ENCODE data around the gene UBE2R2.
"Not testable (repeated sequence)": the region's sequence is repeated elsewhere in the genome, so short reads cannot be mapped to it uniquely, and the experiment has no call there.

The UBE2R2 gene, protein sequence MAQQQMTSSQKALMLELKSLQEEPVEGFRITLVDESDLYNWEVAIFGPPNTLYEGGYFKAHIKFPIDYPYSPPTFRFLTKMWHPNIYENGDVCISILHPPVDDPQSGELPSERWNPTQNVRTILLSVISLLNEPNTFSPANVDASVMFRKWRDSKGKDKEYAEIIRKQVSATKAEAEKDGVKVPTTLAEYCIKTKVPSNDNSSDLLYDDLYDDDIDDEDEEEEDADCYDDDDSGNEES

DNA sequence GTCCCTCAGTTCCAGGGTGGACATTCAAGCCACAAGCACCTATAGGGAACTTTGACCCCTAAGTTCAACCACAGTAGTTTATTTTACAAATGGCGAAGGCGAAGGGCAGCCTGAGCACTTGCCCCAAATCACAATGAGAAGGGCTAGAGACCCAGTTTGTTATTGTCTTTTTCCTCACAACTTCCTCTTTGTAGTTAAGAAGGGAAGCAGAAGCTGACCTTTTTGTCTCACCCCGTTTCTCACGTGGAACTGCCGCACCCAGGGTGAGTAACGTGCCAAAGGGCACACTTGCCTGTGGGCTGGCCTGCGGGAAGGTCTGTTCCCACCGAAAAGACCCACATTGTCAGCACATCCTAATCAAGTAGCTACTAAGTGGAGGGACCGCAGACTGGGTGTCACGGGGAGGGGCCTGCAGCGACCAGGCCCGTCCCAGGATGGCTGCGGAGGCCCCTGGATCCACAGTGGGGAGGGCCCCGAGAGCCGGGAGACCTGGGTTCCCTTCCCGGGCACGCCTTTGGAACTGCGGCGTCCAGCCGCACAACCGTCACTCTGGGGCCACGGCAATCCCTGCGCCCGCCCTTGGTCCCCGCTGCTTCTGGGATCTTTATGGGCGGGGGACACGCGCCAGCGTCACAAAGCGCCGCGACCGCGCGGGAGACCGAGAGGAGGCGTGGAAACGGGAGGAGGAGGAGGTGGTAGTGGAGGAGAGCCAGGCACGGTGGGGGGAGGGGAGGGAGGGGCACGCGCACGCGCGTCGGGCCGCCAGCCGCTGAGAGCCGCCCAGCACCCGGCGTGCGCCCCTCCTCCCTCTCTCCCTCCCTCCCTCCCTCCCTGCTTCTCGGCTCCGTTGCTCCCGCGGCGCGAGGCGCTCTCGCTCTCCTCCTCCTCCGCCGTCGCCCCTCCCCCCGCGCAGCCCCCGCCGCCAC, at the start of gene UBE2R2:
TSS of gene UBE2R2 (plus strand) at position 834 of the 926 bp plus-strand sequence. CDS start 598 bp downstream, outside the sequence.
- DNase-seq: peak; percentile 98

DNA sequence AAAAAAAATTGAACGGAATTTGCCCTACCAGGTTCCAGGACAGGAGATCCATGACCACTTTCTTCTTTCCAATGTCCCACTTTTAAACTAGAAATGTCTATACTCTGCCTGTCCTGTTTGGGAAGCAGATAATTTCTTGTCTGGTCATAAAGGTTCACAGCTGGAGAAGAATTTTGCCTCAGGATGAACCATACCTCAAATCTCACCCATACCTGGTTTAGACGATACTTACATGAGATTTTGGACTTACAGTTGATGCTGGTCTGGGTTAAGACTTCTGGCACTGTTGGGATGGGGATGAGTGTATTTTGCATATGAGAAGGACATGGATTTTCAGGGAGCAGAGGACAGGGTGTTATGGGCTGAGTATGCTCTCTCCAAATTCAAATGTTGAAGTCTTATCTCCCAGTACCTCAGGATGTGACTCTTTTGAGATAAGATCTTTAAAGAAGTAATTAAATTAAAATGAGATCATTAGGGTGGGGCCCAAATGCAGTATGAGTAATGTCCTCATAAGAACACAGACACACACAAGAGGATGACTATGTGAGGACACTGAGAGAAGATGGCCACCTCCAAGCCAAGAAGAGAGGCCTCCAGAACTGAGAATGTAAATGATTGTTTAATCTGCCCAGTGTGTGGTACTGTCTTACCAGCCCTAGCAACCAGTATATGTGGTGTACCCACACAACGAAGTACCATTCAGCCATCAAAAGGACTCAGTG, 46.6 kb upstream of the UBE2R2 start:
- DNase-seq: not testable (repeated sequence)

DNA sequence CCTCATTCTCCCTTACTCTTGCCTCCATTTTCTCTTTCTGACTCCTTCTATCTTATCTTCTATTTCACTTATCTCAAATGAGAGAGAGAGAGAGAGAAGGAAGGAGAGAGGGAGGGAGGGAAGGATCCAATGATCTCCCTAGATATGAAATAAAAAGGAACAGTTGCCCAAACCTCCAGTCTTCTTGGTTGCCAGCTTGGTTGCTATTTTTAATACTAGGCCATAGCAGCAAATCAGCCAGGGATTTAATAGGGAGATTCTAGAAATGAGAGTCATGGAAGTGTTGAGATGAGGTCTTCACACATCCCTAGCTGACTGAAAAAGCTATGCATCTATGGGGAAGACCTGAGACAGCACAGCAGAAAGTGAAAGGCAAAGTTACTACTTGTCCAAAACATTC, 43.8 kb upstream of the UBE2R2 start:
- not testable (repeated sequence) for DNase-seq

DNA sequence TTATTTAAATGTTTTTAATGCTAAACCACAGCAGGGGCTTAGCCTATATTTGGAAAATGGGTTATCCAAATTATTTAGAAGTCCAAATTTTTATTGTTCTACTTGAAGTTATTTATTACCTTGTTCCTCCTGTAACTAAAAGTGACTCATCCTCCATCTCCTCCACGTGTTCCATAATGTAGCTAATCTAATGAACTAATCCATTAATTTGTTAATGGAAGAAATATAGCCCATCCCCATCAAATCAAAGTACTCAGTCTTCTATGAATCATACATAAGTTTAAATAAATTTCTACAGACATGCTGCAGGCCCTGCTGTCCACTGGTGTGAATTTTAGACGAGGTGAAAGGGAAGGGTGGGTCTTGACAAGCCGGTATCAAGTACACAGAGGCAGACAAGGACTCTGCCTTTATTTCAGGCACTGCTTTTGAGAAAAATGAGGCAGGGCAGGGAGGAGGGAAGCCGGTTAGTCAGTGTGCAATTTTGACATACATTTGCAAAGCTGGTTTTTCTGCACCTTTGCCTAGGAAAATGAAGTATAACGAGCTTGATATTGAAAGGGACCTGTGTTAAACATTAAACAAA, 42.8 kb upstream of the UBE2R2 start:
- DNase-seq: not testable (repeated sequence)

DNA sequence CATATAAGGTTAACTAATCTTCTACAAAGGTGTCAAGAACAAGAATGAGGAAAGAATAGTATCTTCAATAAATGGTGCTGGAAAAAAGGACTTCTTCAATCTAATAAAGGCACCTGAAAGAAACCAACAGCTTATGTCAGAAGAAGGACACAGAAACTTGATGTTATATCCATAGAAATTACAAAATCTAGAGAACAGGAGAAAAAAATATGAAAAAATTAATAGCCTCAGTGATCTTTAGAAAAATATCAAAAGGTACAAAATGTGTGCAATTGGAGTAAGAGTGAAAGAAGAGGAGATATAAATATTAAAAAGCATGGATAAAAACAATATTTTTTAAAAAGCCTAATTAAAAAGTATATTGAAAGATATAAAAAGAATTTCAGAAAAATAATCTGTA, 40.4 kb upstream of the UBE2R2 start:
- no peak for DNase-seq

DNA sequence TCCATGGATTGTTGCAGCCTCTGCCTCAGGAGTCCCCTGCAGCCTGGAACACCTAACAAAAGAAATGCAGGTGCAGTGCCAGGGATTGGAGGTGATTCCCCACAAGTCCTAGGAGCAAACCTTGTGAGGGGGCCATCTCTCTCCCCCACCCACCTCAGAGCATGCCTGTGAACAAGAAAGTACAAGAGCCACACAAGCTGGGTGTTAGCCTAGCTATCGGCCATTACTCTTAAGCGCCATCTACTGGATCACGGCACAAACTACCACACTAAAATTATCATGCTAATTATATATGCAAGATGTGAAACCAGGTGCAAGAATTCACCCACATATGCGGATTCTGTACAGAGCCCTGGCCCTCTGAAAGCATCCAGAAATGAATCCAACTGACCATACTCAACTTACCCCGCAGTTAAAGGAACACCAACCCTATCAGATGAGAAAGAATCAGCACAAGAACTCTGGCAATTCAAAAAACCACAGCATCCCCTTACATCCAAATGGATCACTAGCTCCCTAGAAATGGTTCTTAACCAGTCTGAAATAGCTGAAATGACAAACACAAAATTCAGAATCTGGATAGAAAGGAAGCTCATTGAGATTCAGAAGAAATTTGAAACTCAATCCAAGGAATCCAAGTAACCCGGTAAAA, 38.1 kb upstream of the UBE2R2 start:
- DNase-seq: peak; percentile 47

DNA sequence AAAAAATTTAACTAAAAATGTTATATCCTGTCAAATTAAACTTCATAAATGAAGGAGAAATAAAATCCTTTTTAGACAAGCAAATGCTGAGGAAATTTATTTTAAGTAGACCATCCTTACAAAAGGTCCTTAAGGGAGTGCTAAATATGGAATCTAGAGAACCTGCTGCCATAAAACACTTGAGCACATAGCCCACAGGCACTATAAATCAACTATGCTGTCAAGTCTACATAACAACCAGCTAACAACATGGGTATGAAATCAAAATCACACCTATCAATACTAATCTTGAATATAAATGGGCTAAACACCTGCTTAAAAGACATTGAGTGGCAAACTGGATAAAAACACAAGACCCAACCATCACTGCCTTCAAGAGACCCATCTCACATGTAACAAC, 36.7 kb upstream of the UBE2R2 start:
- DNase-seq: no peak

DNA sequence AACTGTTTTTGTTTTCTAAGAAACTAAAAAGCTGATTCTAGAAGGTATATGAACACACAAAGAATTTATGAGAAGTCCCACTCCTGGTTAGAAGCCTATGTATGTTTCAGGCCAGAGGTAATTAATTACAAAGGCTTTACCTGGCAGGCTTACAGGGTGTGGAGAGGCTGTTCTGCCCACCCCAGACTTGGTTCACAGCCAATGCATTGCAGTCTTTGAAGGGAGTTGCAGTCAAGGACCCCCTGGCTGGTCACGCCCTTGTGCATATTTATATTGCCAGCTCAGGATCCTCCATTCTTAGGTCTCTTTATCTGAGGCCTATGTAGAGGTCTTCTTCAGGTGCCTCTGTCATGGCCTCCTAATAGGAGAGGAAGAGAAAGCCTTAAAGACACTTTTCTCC, 35.2 kb upstream of the UBE2R2 start:
- DNase-seq: no peak

DNA sequence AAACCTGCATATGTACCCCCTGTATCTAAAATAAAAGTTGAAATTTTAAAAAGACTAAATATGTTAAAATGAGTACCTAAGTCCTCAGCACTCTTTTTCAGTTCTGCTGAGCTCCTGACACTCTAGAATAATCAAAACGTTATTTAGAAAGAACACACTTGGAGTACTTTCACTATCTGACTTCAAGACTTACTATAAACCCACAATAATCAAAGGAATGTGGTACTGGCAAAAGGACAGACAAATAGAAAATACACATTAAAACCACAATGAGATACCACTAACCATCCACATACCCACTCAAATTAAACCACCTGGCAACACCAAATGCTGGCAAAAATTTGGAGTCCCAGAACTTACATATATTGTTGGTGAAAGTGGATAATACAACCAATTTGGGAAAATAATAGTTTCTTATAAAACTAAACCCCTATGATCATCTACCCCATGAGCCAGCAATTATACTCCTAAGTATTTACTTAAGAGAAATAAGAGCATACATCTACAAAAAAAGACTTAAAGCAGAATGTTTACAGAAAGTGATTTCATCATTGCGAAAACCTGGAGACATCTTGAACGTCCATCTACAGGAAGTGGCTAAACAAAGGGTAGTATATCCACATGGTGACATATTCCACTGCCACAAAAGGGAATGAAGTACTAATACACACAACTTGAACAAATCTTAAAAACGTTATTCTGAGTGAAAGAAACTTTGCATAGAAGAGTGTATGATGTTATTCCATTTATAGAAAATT, 34.4 kb upstream of the UBE2R2 start:
- DNase-seq: no peak

DNA sequence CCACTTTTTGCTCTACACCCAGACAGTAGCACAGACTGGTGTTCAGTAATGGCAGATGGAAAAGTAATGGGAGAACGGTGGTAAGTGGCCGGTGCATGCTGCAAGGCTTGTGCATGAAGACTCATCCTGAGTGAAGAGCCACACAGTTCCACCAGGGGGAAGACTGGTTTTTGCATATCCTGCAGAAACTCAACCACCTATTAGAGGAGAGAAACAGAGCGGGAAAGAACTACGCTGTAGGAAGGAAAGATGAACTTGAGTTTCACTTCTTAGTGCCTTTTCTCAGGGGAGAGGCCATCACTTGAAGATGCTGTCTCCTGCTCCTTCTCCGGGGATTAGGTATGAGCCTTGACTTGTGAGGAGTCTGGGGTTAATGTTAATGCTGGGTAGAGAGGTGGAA, 31.0 kb upstream of the UBE2R2 start:
- no peak for DNase-seq

DNA sequence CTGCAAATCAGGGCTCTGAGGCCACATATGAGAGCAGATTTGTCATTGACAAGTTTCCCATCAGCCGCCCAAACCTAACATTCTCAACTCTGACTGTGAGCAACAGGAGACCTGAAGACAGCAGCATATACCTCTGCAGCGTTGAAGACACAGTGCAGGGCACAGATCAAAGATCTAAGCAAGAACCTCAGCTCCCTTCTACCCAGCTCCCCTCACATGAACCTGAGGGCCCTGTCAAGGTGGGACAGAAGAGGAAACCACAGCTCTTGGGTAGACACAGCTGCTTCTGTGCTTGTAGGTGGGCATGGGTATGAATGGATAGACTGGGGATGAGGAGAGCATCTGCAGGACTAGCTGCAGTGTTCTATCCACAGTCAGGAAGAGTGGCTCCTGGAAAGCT, 30.3 kb upstream of the UBE2R2 start:
- DNase-seq: no peak

DNA sequence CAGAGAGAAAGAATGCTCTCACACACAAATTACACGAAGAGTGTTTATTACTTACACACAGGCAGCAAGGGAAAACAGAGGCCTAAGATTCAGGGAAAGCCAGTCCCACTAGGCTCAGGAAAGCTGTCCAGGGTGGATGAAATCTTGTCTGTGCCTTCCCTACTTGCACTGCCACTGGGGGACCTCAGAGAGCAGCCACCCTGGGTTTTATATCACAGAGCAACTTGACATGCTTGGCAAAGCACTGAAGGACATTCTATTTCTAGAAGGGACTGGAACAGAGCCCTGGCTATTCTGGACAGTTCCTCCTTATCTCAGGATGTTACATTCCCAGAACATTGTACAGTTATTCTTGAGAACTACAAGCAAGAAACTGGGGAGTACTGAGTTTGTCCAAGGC, 29.1 kb upstream of the UBE2R2 start:
- no peak for DNase-seq

DNA sequence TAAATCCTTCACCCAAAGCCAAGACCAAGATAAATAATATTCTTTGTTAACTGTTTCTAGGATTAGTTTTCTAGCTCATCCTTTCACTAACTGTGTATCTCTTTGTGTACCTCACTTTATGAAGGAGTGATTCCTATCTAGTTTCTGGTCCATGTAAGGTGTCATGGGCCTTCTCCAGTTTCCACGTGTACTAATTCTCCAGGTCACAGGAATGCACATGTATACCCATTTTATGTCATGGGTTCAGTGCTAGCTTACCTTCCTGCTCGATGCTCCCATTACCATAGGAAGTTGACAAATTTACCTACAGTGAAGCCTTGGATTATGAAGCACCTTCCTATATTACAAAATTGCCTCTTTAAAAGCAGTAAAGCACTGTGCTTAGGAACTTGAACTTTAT, 27.5 kb upstream of the UBE2R2 start:
- not testable (repeated sequence) for DNase-seq

DNA sequence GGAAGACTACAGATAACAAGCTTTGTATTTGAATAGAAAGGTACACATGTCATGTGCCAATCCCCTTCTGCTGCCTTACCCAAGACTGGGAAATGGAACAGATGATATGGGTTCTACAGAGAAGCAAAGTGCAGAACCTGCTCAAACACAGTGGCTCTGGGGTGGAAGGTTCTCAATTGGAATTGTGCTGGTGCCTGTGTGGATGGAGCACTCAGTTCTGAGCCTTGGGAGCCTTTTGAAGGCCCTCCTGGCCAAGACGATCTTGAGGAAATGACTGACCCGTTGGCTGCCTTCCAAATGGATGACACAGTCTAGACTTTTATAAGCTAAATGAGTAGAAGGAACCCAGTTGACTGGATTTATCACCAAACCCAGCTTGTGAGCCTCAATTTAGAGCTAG, 25.8 kb upstream of the UBE2R2 start:
- DNase-seq: no peak

DNA sequence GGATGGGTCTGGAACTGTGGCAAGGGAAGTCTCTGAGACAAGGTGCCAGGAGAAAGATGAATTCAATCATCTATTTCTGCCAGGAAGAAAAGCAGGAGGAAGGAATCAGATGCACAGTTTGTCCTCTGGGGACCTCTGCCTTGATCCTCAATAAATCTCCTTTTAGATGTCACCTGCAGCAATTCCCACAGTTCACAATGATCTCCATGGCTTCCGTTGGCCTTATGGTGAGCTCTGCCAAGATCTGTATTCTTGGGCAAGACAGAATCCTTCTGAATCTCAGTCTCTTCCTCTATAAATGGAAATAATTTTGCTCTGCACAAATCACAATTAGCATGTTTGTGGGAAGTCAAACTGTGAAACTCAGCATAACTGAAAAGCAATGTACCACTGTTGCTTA, 23.5 kb upstream of the UBE2R2 start:
- not testable (repeated sequence) for DNase-seq

DNA sequence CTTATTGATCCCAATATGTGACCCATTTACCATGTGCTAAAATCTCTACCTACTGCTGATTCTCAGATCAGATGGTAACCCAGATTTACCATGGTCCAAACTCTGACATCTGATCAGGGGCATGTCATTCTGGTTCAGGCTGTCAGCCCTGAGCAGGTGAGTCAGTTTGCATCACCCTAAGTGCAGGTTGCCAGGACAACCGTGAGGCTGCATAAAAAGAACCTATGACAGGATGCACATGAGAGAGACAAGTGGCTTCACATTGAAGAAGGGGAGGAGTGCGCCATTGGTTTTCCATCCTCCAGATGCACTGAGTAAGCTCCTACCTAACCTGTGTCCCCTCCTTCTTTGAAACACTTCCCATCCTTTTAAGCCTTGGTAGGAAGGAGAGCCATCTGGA, 22.4 kb upstream of the UBE2R2 start:
- no peak for DNase-seq

DNA sequence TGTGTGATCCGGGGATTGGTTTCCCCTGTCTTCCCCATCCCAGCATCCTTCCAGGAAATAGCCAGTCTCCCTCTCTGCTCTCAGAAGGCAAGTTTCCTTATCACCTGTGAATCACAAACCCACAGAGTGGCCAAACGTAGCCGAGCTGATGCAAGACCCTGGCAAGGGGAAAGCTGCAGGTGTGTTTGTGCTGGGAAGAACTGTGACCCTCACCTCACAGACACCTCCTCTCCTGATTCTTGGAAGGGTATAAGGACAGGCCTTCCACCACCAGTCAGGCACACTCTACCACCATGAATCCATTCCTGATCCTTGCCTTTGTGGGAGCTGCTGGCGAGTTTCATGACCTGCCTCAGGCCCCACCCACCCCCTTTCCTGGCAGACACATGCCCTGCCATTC, 21.7 kb upstream of the UBE2R2 start, which contains the start of gene PRSS3:
TSS of gene PRSS3 (plus strand) at position 281 of the 400 bp plus-strand sequence. CDS start at position 294, 13 bp downstream.
- DNase-seq: no peak

DNA sequence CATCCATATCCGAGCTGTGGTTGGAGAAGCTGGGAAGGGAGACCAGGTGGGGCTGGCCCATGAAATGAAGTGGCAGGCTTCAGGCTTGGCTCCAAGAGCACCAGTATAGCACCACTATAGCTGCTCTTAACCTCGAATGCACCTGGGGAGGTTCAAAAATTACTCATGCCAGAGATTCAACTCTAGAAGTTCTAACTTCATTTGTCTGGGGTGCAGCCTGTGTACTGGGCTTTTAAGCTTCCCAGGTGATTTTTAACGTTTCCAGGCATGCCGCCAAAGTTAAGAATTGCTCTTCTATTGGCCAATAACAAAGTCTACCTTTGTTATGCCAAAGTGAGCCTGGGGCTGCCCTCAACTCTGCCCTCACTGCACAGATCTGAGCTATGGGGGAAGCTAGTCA, 21.1 kb upstream of the UBE2R2 start:
- DNase-seq: no peak

DNA sequence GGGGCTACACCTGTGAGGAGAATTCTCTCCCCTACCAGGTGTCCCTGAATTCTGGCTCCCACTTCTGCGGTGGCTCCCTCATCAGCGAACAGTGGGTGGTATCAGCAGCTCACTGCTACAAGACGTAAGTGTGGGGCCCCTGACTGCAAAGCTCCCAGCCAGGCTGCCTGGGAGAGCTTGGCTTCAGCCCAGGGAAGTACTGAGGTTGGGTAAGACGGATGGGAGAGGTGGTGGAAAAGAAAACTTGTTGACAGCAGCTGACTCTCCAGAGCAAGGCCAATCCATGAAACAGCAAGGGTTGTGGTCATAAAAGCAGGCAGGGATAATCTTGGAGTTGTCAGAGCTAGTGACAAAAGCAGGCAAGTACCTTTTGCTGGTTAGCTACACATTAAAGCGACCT, 20.3 kb upstream of the UBE2R2 start:
- not testable (repeated sequence) for DNase-seq

DNA sequence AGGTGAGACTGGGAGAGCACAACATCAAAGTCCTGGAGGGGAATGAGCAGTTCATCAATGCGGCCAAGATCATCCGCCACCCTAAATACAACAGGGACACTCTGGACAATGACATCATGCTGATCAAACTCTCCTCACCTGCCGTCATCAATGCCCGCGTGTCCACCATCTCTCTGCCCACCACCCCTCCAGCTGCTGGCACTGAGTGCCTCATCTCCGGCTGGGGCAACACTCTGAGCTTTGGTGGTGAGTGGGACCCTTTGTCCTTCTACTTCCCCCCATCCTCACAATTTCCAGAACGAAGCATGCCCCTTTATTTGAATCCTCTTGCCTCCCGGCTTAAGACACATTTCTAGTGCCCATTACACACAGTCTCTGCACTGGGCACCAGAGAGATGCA, 19.1 kb upstream of the UBE2R2 start:
- no peak for DNase-seq

DNA sequence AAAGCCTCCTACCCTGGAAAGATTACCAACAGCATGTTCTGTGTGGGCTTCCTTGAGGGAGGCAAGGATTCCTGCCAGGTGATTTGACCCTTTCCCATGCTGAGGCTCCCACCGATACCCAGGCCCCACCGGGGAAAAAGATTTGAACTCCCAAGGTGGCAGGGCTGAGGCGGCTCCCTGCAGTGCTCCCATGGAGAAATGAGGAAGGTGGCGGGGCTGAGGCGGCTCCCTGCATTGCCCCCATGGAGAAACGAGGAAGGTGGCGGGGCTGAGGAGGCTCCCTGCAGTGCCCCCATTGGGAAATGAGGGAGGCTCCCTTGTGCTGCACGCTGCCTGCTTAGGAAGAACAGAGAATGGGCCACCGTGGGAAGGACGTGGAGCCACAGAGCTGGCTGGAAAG, 18.4 kb upstream of the UBE2R2 start:
- DNase-seq: no peak
